HG03442 (cell line): ENCODE results near the gene PITPNM3.

Experiments used
- ATAC-seq: cut with Tn5 transposase; IDR thresholded peaks from one replicate; pipeline ENCODE4 v1.9.1; 2021; ENCODE audit warnings: mild to moderate bottlenecking, moderate library complexity; ENCODE audit not compliant: unreplicated experiment

PITPNM3 gene

GRCh38 chr17:6422654-6423241 lies 133.6 kb downstream of the PITPNM3 start:
- no peak for ATAC-seq

- ATAC-seq = no peak
These were observed 134.4 kb downstream of the PITPNM3 start for GRCh38 chr17:6421700-6422604.

GRCh38 chr17:6420173-6420641 lies 136.1 kb downstream of the PITPNM3 start:
- no peak for ATAC-seq

GRCh38 chr17:6415616-6416015 lies 140.7 kb downstream of the PITPNM3 start:
- ATAC-seq = no peak

GRCh38 chr17:6413065-6413464 lies 143.3 kb downstream of the PITPNM3 start:
- no peak for ATAC-seq

- no peak for ATAC-seq
These were observed 147.6 kb downstream of the PITPNM3 start for GRCh38 chr17:6408735-6409134.

GRCh38 chr17:6408276-6408675 lies 148.1 kb downstream of the PITPNM3 start:
- ATAC-seq = no peak

- ATAC-seq = no peak
These were observed 154.1 kb downstream of the PITPNM3 start for GRCh38 chr17:6402258-6402657.
